Skeletal muscle satellite cell (primary cell): Measurements from ENCODE around the gene KLHL6.
"Not testable (repeated sequence)": the region's sequence is repeated elsewhere in the genome, so short reads cannot be mapped to it uniquely, and the experiment has no call there.

Source experiments
- H3K27me3 ChIP-seq: 2 replicates; pipeline ENCODE4 v1.7.0; 2013; ENCODE audit warnings: low read length; ENCODE audit not compliant: control insufficient read depth, insufficient read depth
- H3K36me3 ChIP-seq: 2 replicates; pipeline ENCODE4 v1.7.0; 2013; ENCODE audit warnings: mild to moderate bottlenecking, control low read depth, low read length; ENCODE audit not compliant: insufficient read depth
- H3K4me1 ChIP-seq: 2 replicates; pipeline ENCODE4 v1.7.0; 2013; ENCODE audit warnings: low read length; ENCODE audit not compliant: control insufficient read depth, insufficient read depth
- H3K4me2 ChIP-seq: 2 replicates; pipeline ENCODE4 v1.7.0; 2013; ENCODE audit warnings: mild to moderate bottlenecking, low read length
- H3K4me3 ChIP-seq: 2 replicates; pipeline ENCODE4 v1.7.0; 2013; ENCODE audit warnings: low read length
- H3K9ac ChIP-seq: 2 replicates; pipeline ENCODE4 v1.7.0; 2013; ENCODE audit warnings: mild to moderate bottlenecking, low read depth, low read length, moderate library complexity
- H3K9me3 ChIP-seq: replicated peaks from 2 replicates; pipeline ENCODE4 v1.7.0; 2013; ENCODE audit warnings: mild to moderate bottlenecking, control low read depth, low read length

KLHL6 gene

GRCh38 chr3:183449791-183450190 lies 105.7 kb downstream of the KLHL6 start:
- Histone ChIP-seq H3K9me3 (no peaks in the 10 kb centered on the region), H3K9ac (peak overlapping the region; percentile 87), H3K4me2 (peak overlapping the region; percentile 94), H3K4me3 (peak overlapping the region; percentile 84), H3K36me3 (peaks cover 3% of the 10 kb centered on the region), H3K27me3 (no peaks in the 10 kb centered on the region), H3K4me1 (peaks cover 34% of the 10 kb centered on the region)

- Histone ChIP-seq H3K4me3 (peak overlapping the region; percentile 84), H3K9me3 (no peaks in the 10 kb centered on the region), H3K9ac (peak overlapping the region; percentile 87)
Observed at GRCh38 chr3:183449391-183449790, 106.1 kb downstream of the KLHL6 start.

GRCh38 chr3:183448369-183449128 lies 107.0 kb downstream of the KLHL6 start:
- Histone ChIP-seq H3K27me3 (no peaks in the 10 kb centered on the region), H3K9me3 (peaks cover 5% of the 10 kb centered on the region), H3K9ac (peak overlapping the region; percentile 87), H3K4me2 (peak overlapping the region; percentile 94), H3K36me3 (peaks cover 3% of the 10 kb centered on the region), H3K4me3 (peak overlapping the region; percentile 84), H3K4me1 (peaks cover 21% of the 10 kb centered on the region)

More at GRCh38 chr3:183449391-183449790, 106.1 kb downstream of the KLHL6 start:
- peaks cover 3% of the 10 kb centered on the region for H3K36me3 ChIP-seq
- H3K27me3 ChIP-seq: no peaks in the 10 kb centered on the region
- H3K4me2 ChIP-seq: peak overlapping the region; percentile 94
- peaks cover 30% of the 10 kb centered on the region for H3K4me1 ChIP-seq

GRCh38 chr3:183447206-183448001 lies 108.1 kb downstream of the KLHL6 start:
- Histone ChIP-seq H3K4me3 (peak overlapping the region; percentile 84), H3K4me1 (peaks cover 21% of the 10 kb centered on the region), H3K9me3 (peaks cover 6% of the 10 kb centered on the region), H3K36me3 (no peaks in the 10 kb centered on the region), H3K4me2 (peak overlapping the region; percentile 94), H3K27me3 (no peaks in the 10 kb centered on the region), H3K9ac (peak overlapping the region; percentile 87)

- Histone ChIP-seq H3K36me3 (no peaks in the 10 kb centered on the region), H3K9ac (peak overlapping the region; percentile 87), H3K4me1 (peaks cover 21% of the 10 kb centered on the region), H3K4me3 (peak overlapping the region; percentile 84), H3K4me2 (peak overlapping the region; percentile 94), H3K9me3 (peaks cover 6% of the 10 kb centered on the region), H3K27me3 (no peaks in the 10 kb centered on the region)
Observed at GRCh38 chr3:183446838-183447205, 108.7 kb downstream of the KLHL6 start.

GRCh38 chr3:183444748-183445147 lies 110.8 kb downstream of the KLHL6 start:
- H3K4me3 ChIP-seq: no peak overlapping the region
- peaks cover 6% of the 10 kb centered on the region for H3K9me3 ChIP-seq
- no peaks in the 10 kb centered on the region for H3K27me3 ChIP-seq

GRCh38 chr3:183443395-183444385 lies 111.8 kb downstream of the KLHL6 start:
- Histone ChIP-seq H3K9me3 (peaks cover 6% of the 10 kb centered on the region), H3K4me3 (no peak overlapping the region), H3K27me3 (no peaks in the 10 kb centered on the region), H3K36me3 (no peaks in the 10 kb centered on the region), H3K4me2 (no peak overlapping the region), H3K9ac (no peak overlapping the region), H3K4me1 (peaks cover 10% of the 10 kb centered on the region)

More at GRCh38 chr3:183444748-183445147, 110.8 kb downstream of the KLHL6 start:
- Histone ChIP-seq H3K36me3 (no peaks in the 10 kb centered on the region), H3K4me1 (peaks cover 17% of the 10 kb centered on the region), H3K4me2 (no peak overlapping the region), H3K9ac (no peak overlapping the region)

- H3K9ac ChIP-seq: no peak overlapping the region
- no peak overlapping the region for H3K4me3 ChIP-seq
- no peak overlapping the region for H3K4me2 ChIP-seq
- peaks cover 5% of the 10 kb centered on the region for H3K4me1 ChIP-seq
- H3K9me3 ChIP-seq: peaks cover 6% of the 10 kb centered on the region
- H3K27me3 ChIP-seq: no peaks in the 10 kb centered on the region
- H3K36me3 ChIP-seq: no peaks in the 10 kb centered on the region
Observed at GRCh38 chr3:183442994-183443393, 112.5 kb downstream of the KLHL6 start.

- not testable (repeated sequence) for H3K4me1 ChIP-seq, H3K27me3 ChIP-seq, H3K4me2 ChIP-seq, H3K9me3 ChIP-seq, H3K36me3 ChIP-seq, H3K9ac ChIP-seq, H3K4me3 ChIP-seq
Observed at GRCh38 chr3:183440521-183440920, 115.0 kb downstream of the KLHL6 start.

GRCh38 chr3:183439515-183439914 lies 116.0 kb downstream of the KLHL6 start:
- Histone ChIP-seq H3K4me1 (peaks cover 5% of the 10 kb centered on the region), H3K9ac (no peak overlapping the region), H3K4me3 (no peak overlapping the region), H3K36me3 (no peaks in the 10 kb centered on the region), H3K27me3 (peaks cover 3% of the 10 kb centered on the region), H3K9me3 (peaks cover 6% of the 10 kb centered on the region), H3K4me2 (no peak overlapping the region)

- Histone ChIP-seq H3K9me3 (peaks cover 2% of the 10 kb centered on the region), H3K36me3 (no peaks in the 10 kb centered on the region), H3K9ac (no peak overlapping the region), H3K4me1 (peaks cover 5% of the 10 kb centered on the region), H3K4me3 (no peak overlapping the region), H3K27me3 (peaks cover 3% of the 10 kb centered on the region), H3K4me2 (no peak overlapping the region)
Observed at GRCh38 chr3:183438735-183439134, 116.8 kb downstream of the KLHL6 start.
